ENCODE results near the gene DLX3. TPM values are rescaled to one million over a fixed set of nuclear protein-coding genes. Genes with fewer than 3 reads are reported as not detected.

Gene DLX3
- 1.2 TPM for polyA plus RNA-seq (2013, experiment 1 of 2)
- 1.1 TPM for polyA plus RNA-seq (2013, experiment 2 of 2)

DNA sequence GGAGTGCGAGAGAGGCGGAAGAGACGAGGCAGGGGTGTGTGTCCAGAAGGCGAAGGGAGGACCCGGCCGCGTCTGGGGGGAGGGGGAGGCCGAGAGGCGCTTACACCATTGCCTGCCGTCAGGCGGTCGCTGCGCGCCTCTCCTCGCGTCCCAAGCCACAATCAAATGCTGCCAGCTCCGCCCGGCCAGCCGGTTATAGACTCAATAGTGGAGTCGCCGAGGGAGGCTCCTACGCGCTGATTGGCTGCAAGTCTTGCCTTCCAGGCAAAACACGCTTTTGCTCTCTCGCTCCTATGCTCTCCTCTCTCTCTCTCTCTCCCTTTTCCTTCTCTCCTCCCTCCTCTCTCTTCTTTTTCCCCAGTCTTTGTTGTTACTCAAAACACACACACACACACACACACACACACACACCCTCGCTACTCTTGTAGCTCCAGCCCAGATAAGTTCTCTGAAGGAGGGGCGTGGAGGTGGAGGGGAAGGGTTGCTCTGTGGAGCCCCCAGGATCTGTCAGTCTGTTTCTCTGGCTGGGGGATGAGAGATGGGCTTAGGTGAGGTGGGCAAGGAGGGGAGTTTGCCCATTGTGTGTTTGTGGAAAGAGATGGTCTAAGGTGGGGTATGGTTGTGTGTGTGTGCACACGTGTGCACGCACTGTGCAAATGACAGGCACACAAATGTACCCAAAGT is at the start of gene DLX3:
TSS of gene DLX3 (minus strand) at position 170 of the 684 bp plus-strand sequence. CDS start 226 bp downstream, outside the sequence.
- peak within 1 kb of the TSS; percentile 29 for H3K23ac ChIP-seq (ENCODE audit: low read depth, low read length, poor library complexity)
- peak within 1 kb of the TSS; percentile 6 for H2BK5ac ChIP-seq (ENCODE audit: low read length)
- H4K91ac ChIP-seq (ENCODE audit: low read depth, low read length, poor library complexity): no peak within 1 kb of the TSS
- H3K9ac ChIP-seq (ENCODE audit: low read depth, low read length, poor library complexity): peak within 1 kb of the TSS; percentile 5
- H3K27me3 ChIP-seq (ENCODE audit: control insufficient read depth in 3 of 3, insufficient read depth in 3 of 3, low read depth in 1 of 3, low read length in 3 of 3): peaks cover 21 to 84% (median 73%) of the 10 kb centered on the region in 3 experiments
- peak; percentile 78 for DNase-seq (ENCODE audit: low spot score)
- peak within 1 kb of the TSS; percentile 32 for H2BK120ac ChIP-seq (ENCODE audit: low read depth, low read length)
- H3K4ac ChIP-seq (ENCODE audit: low read length): no peak within 1 kb of the TSS
- H2AK5ac ChIP-seq (ENCODE audit: low read depth, low read length): peak within 1 kb of the TSS; percentile 85
- no peak within 1 kb of the TSS for H3K27ac ChIP-seq (replicated peaks; ENCODE audit: low read length)
- H4K8ac ChIP-seq (ENCODE audit: low read depth, low read length): peak within 1 kb of the TSS; percentile 67
- H2BK15ac ChIP-seq (ENCODE audit: low read length): peak within 1 kb of the TSS; percentile 100
- H2BK12ac ChIP-seq (ENCODE audit: low read length): peak within 1 kb of the TSS; percentile 88
- H3K4me2 ChIP-seq (ENCODE audit: insufficient read depth, low read length, poor library complexity, severe bottlenecking): peak within 1 kb of the TSS; percentile 88
- no CpG with 5 or more reads among the region's 29 CpGs for WGBS, 2 donors (ENCODE audit: extremely low coverage in 2 of 2, insufficient read length in 2 of 2, insufficient replicate concordance in 1 of 2)
- H3K4me3 ChIP-seq (ENCODE audit: low read length in 2 of 2): peak within 1 kb of the TSS; percentile 53 to 63
- peaks cover 6 to 20% of the 10 kb centered on the region in 2 donors for H3K4me1 ChIP-seq (ENCODE audit: control insufficient read depth in 2 of 2, insufficient read depth in 1 of 2, low read depth in 1 of 2, low read length in 2 of 2)
- H3K36me3 ChIP-seq (replicated peaks in 1 of 2; ENCODE audit: control insufficient read depth in 2 of 2, insufficient read depth in 2 of 2, low read length in 2 of 2): no peaks in the 10 kb centered on the region
- H3K79me1 ChIP-seq (ENCODE audit: low read depth, low read length): no peaks in the 10 kb centered on the region
- peak within 1 kb of the TSS; percentile 95 for H3K18ac ChIP-seq (ENCODE audit: low read length)
- H3K14ac ChIP-seq (ENCODE audit: low read length): peak within 1 kb of the TSS; percentile 67
- peak within 1 kb of the TSS; percentile 94 for H2AFZ ChIP-seq (ENCODE audit: low read length)
- H3K9me3 ChIP-seq (replicated peaks in 1 of 2; ENCODE audit: control insufficient read depth in 2 of 2, insufficient read depth in 1 of 2, low read depth in 1 of 2, low read length in 2 of 2): peaks cover 8 to 11% of the 10 kb centered on the region in 2 donors

DNA sequence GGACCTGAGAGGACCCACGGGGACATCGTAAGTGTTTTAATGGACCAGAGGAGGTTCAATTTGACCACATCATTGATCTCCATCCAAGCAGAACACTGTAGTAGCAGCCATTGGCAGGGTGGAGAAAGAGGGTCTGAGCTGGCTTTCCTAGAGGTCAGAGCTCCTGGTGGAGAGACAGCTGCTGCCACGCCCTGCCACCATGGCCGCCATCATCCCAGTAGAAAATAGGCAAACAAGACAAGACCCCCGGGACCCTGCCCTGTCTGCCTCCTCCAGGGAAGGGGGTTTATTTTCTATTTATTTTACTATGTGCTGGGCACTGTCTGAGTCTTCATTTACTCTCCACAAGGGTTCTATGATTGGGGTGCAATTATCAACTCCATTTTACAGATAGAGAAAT is 49.5 kb upstream of the DLX3 start:
- Histone ChIP-seq H3K27me3 (ENCODE audit: control insufficient read depth in 3 of 3, insufficient read depth in 3 of 3, low read depth in 1 of 3, low read length in 3 of 3) (no peaks in the 10 kb centered on the region), H3K4ac (ENCODE audit: low read length) (no peak overlapping the region), H3K18ac (ENCODE audit: low read length) (no peak overlapping the region), H3K27ac (replicated peaks; ENCODE audit: low read length) (no peak overlapping the region), H2BK15ac (ENCODE audit: low read length) (no peak overlapping the region), H3K36me3 (replicated peaks in 1 of 2; ENCODE audit: control insufficient read depth in 2 of 2, insufficient read depth in 2 of 2, low read length in 2 of 2) (no peaks in the 10 kb centered on the region), H3K4me1 (ENCODE audit: control insufficient read depth in 2 of 2, insufficient read depth in 1 of 2, low read depth in 1 of 2, low read length in 2 of 2) (peaks cover 7 to 11% of the 10 kb centered on the region in 2 donors), H2BK5ac (ENCODE audit: low read length) (no peak overlapping the region), H3K79me1 (ENCODE audit: low read depth, low read length) (no peaks in the 10 kb centered on the region), H3K4me2 (ENCODE audit: insufficient read depth, low read length, poor library complexity, severe bottlenecking) (no peak overlapping the region), H3K9ac (ENCODE audit: low read depth, low read length, poor library complexity) (no peak overlapping the region), H2AK5ac (ENCODE audit: low read depth, low read length) (no peak overlapping the region), H2BK120ac (ENCODE audit: low read depth, low read length) (no peak overlapping the region), H3K9me3 (replicated peaks in 1 of 2; ENCODE audit: control insufficient read depth in 2 of 2, insufficient read depth in 1 of 2, low read depth in 1 of 2, low read length in 2 of 2) (no peaks in the 10 kb centered on the region), H2AFZ (ENCODE audit: low read length) (no peak overlapping the region), H4K8ac (ENCODE audit: low read depth, low read length) (no peak overlapping the region), H3K23ac (ENCODE audit: low read depth, low read length, poor library complexity) (no peak overlapping the region), H2BK12ac (ENCODE audit: low read length) (no peak overlapping the region), H3K14ac (ENCODE audit: low read length) (no peak overlapping the region), H3K4me3 (ENCODE audit: low read length in 2 of 2) (no peak overlapping the region), H4K91ac (ENCODE audit: low read depth, low read length, poor library complexity) (no peak overlapping the region)
- DNase-seq (ENCODE audit: low spot score): no peak
- no CpG with 5 or more reads among the region's 5 CpGs for WGBS, 2 donors (ENCODE audit: extremely low coverage in 2 of 2, insufficient read length in 2 of 2, insufficient replicate concordance in 1 of 2)

DNA sequence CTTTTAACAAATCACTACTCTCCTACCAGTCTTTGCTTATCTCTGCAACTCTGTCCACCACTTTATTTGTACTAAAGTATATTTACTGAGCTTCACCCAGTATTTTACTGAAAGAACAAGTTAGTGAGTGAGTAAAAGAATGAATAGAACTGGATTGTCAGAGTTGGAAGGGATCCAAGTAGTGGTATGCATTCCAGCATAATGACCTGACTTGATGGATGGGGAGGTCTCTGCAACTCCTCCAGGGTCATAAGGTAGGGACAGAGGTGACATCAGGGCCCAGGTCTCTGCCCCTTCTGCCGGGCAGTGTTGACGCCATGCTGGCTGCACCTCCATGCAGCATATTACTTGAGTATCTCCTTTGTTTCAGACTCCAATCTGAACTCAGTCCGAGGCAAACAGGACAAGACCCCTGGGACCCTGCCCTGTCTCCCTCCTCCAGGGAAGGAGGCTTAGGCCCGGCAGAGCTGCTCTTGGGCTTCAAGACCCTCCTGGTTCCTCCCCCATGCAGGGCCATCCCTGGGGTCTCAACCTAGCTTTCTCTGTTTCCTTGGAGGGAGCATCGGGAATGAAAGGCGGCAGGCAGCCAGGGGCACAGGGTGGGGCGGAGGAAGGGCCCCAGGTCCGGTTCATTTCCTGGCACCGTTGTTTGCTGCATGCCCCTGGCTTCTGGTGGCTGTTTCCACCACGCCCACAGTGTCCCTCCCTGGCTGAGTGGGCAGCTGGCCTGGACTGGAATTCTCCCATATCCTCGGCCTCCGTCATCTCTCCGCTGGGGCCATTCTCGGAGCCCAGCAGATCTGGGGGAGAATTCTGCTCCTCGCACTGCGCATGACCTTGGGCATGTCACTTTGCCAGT is 48.5 kb upstream of the DLX3 start:
- Histone ChIP-seq H4K8ac (ENCODE audit: low read depth, low read length) (no peak overlapping the region), H3K4me3 (ENCODE audit: low read length in 2 of 2) (no peak overlapping the region), H3K27ac (replicated peaks; ENCODE audit: low read length) (no peak overlapping the region), H3K36me3 (replicated peaks in 1 of 2; ENCODE audit: control insufficient read depth in 2 of 2, insufficient read depth in 2 of 2, low read length in 2 of 2) (no peaks in the 10 kb centered on the region), H3K14ac (ENCODE audit: low read length) (no peak overlapping the region), H3K23ac (ENCODE audit: low read depth, low read length, poor library complexity) (no peak overlapping the region), H2BK12ac (ENCODE audit: low read length) (no peak overlapping the region), H2BK120ac (ENCODE audit: low read depth, low read length) (no peak overlapping the region), H3K4ac (ENCODE audit: low read length) (no peak overlapping the region), H3K9me3 (replicated peaks in 1 of 2; ENCODE audit: control insufficient read depth in 2 of 2, insufficient read depth in 1 of 2, low read depth in 1 of 2, low read length in 2 of 2) (no peaks in the 10 kb centered on the region), H3K79me1 (ENCODE audit: low read depth, low read length) (no peaks in the 10 kb centered on the region), H3K4me1 (ENCODE audit: control insufficient read depth in 2 of 2, insufficient read depth in 1 of 2, low read depth in 1 of 2, low read length in 2 of 2) (peaks cover 7 to 11% of the 10 kb centered on the region in 2 donors), H3K27me3 (ENCODE audit: control insufficient read depth in 3 of 3, insufficient read depth in 3 of 3, low read depth in 1 of 3, low read length in 3 of 3) (peaks cover 0 to 3% (median 0%) of the 10 kb centered on the region in 3 experiments), H3K18ac (ENCODE audit: low read length) (no peak overlapping the region), H2BK5ac (ENCODE audit: low read length) (no peak overlapping the region), H2BK15ac (ENCODE audit: low read length) (peak overlapping the region; percentile 29), H2AK5ac (ENCODE audit: low read depth, low read length) (peak overlapping the region; percentile 31), H4K91ac (ENCODE audit: low read depth, low read length, poor library complexity) (no peak overlapping the region), H2AFZ (ENCODE audit: low read length) (peak overlapping the region; percentile 28), H3K4me2 (ENCODE audit: insufficient read depth, low read length, poor library complexity, severe bottlenecking) (no peak overlapping the region), H3K9ac (ENCODE audit: low read depth, low read length, poor library complexity) (no peak overlapping the region)
- DNase-seq (ENCODE audit: low spot score): no peak
- WGBS, 2 donors (ENCODE audit: extremely low coverage in 2 of 2, insufficient read length in 2 of 2, insufficient replicate concordance in 1 of 2): no CpG with 5 or more reads among the region's 16 CpGs

DNA sequence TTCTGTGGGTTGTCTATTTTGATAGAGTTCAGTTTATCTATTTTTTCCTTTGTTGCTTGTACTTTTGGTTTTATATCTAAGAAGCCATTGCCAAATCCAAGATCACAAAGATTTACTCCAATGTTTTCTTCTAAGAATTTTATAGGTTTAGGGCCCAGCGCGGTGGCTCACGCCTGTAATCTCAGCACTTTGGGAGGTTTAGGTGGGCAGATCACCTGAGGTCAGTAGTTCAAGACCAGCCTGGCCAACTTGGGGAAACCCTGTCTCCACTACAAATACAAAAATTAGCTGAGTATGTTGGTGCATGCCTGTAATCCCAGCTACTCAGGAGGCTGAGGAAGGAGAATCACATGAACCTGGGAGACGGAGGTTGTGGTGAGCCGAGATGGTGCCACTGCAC is 47.2 kb upstream of the DLX3 start:
- Histone ChIP-seq H3K4me1 (ENCODE audit: control insufficient read depth in 2 of 2, insufficient read depth in 1 of 2, low read depth in 1 of 2, low read length in 2 of 2) (peaks cover 3 to 5% of the 10 kb centered on the region in 2 donors), H2AK5ac (ENCODE audit: low read depth, low read length) (no peak overlapping the region), H3K14ac (ENCODE audit: low read length) (no peak overlapping the region), H3K36me3 (replicated peaks in 1 of 2; ENCODE audit: control insufficient read depth in 2 of 2, insufficient read depth in 2 of 2, low read length in 2 of 2) (no peaks in the 10 kb centered on the region), H3K9ac (ENCODE audit: low read depth, low read length, poor library complexity) (no peak overlapping the region), H2AFZ (ENCODE audit: low read length) (no peak overlapping the region), H3K79me1 (ENCODE audit: low read depth, low read length) (no peaks in the 10 kb centered on the region), H2BK15ac (ENCODE audit: low read length) (no peak overlapping the region), H3K4me3 (ENCODE audit: low read length in 2 of 2) (no peak overlapping the region), H4K91ac (ENCODE audit: low read depth, low read length, poor library complexity) (no peak overlapping the region), H2BK120ac (ENCODE audit: low read depth, low read length) (no peak overlapping the region), H3K4me2 (ENCODE audit: insufficient read depth, low read length, poor library complexity, severe bottlenecking) (no peak overlapping the region), H2BK5ac (ENCODE audit: low read length) (no peak overlapping the region), H3K9me3 (replicated peaks in 1 of 2; ENCODE audit: control insufficient read depth in 2 of 2, insufficient read depth in 1 of 2, low read depth in 1 of 2, low read length in 2 of 2) (no peaks in the 10 kb centered on the region), H3K18ac (ENCODE audit: low read length) (no peak overlapping the region), H3K27ac (replicated peaks; ENCODE audit: low read length) (no peak overlapping the region), H3K4ac (ENCODE audit: low read length) (no peak overlapping the region), H3K23ac (ENCODE audit: low read depth, low read length, poor library complexity) (no peak overlapping the region), H4K8ac (ENCODE audit: low read depth, low read length) (no peak overlapping the region), H2BK12ac (ENCODE audit: low read length) (no peak overlapping the region), H3K27me3 (ENCODE audit: control insufficient read depth in 3 of 3, insufficient read depth in 3 of 3, low read depth in 1 of 3, low read length in 3 of 3) (peaks cover 0 to 13% (median 0%) of the 10 kb centered on the region in 3 experiments)
- WGBS, 2 donors (ENCODE audit: extremely low coverage in 2 of 2, insufficient read length in 2 of 2, insufficient replicate concordance in 1 of 2): no CpG with 5 or more reads among the region's 5 CpGs
- no peak for DNase-seq (ENCODE audit: low spot score)
